ENCODE data around the gene GRB7.
"Not testable (repeated sequence)": the region's sequence is repeated elsewhere in the genome, so short reads cannot be mapped to it uniquely, and the experiment has no call there.

Gene GRB7

GRCh38 chr17:39753514-39754160, 15.9 kb downstream of the GRB7 start:
- no peak for DNase-seq

GRCh38 chr17:39754161-39754957, 16.6 kb downstream of the GRB7 start:
- DNase-seq: peak; percentile 98

- peak; percentile 74 for DNase-seq
Measured at GRCh38 chr17:39754958-39755553, 17.3 kb downstream of the GRB7 start.

GRCh38 chr17:39755554-39756379, 18.0 kb downstream of the GRB7 start:
- peak; percentile 76 for DNase-seq

- DNase-seq: peak; percentile 76
Measured at GRCh38 chr17:39756380-39757079, 18.8 kb downstream of the GRB7 start.

- DNase-seq: peak; percentile 51
Measured at GRCh38 chr17:39757176-39757662, 19.5 kb downstream of the GRB7 start.

GRCh38 chr17:39757931-39758873, 20.5 kb downstream of the GRB7 start:
- peak; percentile 82 for DNase-seq

- DNase-seq: no peak
Measured at GRCh38 chr17:39759204-39759603, 21.5 kb downstream of the GRB7 start.

GRCh38 chr17:39761861-39762496, 24.2 kb downstream of the GRB7 start:
- no peak for DNase-seq

GRCh38 chr17:39763051-39763820, 25.5 kb downstream of the GRB7 start:
- no peak for DNase-seq

- not testable (repeated sequence) for DNase-seq
Measured at GRCh38 chr17:39764171-39764570, 26.4 kb downstream of the GRB7 start.

GRCh38 chr17:39765175-39765574, 27.4 kb downstream of the GRB7 start:
- no peak for DNase-seq

GRCh38 chr17:39765766-39766165, 28.0 kb downstream of the GRB7 start:
- DNase-seq: no peak

- no peak for DNase-seq
Measured at GRCh38 chr17:39767147-39767546, 29.4 kb downstream of the GRB7 start.

- DNase-seq: no peak
Measured at GRCh38 chr17:39769974-39770587, 32.3 kb downstream of the GRB7 start.

GRCh38 chr17:39772415-39772814, 34.7 kb downstream of the GRB7 start:
- no peak for DNase-seq

GRCh38 chr17:39772987-39773934, 35.5 kb downstream of the GRB7 start:
- DNase-seq: no peak

- DNase-seq: no peak
Measured at GRCh38 chr17:39774047-39774446, 36.3 kb downstream of the GRB7 start.

Data from activated CD8-positive, alpha-beta memory T cell treated with anti-CD3 and anti-CD28 coated beads, Interleukin-2, amount 50 U/mL, for 48 hours (primary cell).